Activated B cell treated with CpG ODN at 0.5 μM for 24 hours (primary cell): ENCODE results near the gene MRPL36. TPM values are rescaled to one million over a fixed set of nuclear protein-coding genes. Genes with fewer than 3 reads are reported as not detected.

Source experiments
- ATAC-seq: fragments of 200-7000 bp; cut with Tn5 transposase; one replicate; pipeline ENCODE4 v1.10.0; 2021; ENCODE audit warnings: low read depth, mild to moderate bottlenecking, moderate library complexity
- CTCF ChIA-PET: fragments of 350-600 bp; sonication (Branson Sonifier 250); formaldehyde crosslinking; loops from one replicate; lab custom pipeline; 2021; ENCODE audit warnings: antibody characterized with exemption; lab: Charles Lee
- POLR2A ChIA-PET: fragments of 350-600 bp; sonication (Branson Sonifier 250); formaldehyde crosslinking; loops from one replicate; lab custom pipeline; 2021; ENCODE audit warnings: antibody characterized with exemption; lab: Charles Lee
- DNase-seq: peaks from one replicate; pipeline ENCODE4 v3.0.0; 2022
- H3K27ac Mint-ChIP-seq: one replicate; pipeline ENCODE4 v1.8.0; 2020; ENCODE audit warnings: mixed read lengths
- H3K27me3 Mint-ChIP-seq: one replicate; pipeline ENCODE4 v1.8.0; 2021; ENCODE audit warnings: mixed read lengths
- H3K36me3 Mint-ChIP-seq: one replicate; pipeline ENCODE4 v1.8.0; 2021; ENCODE audit warnings: low read depth, mixed read lengths
- H3K4me1 Mint-ChIP-seq: one replicate; pipeline ENCODE4 v1.8.0; 2021; ENCODE audit warnings: mixed read lengths
- H3K4me3 Mint-ChIP-seq: one replicate; pipeline ENCODE4 v1.8.0; 2020; ENCODE audit warnings: mild to moderate bottlenecking, mixed read lengths
- H3K9me3 Mint-ChIP-seq: one replicate; pipeline ENCODE4 v1.8.0; 2020; ENCODE audit warnings: mixed read lengths
- intact Hi-C: fragments of 100-400 bp; cut with micrococcal nuclease; formaldehyde crosslinking; loops from one replicate; pipeline ENCODE4 v1.15.1; 2024
- total RNA-seq: library from RNA; stranded (reverse); gene quantifications from 2 replicates; pipeline ENCODE4 v1.2.3, GENCODE V29; 2022
- TF ChIP-seq, protein P1 (sequence below): fragments of 200-600 bp; IDR thresholded peaks from one replicate; pipeline ENCODE4 v1.8.0; 2022; ENCODE audit warnings: antibody characterized with exemption, mild to moderate bottlenecking

The MRPL36 gene
- total RNA-seq, 1 donor from 2014 or later: 28.7 TPM

DNA sequence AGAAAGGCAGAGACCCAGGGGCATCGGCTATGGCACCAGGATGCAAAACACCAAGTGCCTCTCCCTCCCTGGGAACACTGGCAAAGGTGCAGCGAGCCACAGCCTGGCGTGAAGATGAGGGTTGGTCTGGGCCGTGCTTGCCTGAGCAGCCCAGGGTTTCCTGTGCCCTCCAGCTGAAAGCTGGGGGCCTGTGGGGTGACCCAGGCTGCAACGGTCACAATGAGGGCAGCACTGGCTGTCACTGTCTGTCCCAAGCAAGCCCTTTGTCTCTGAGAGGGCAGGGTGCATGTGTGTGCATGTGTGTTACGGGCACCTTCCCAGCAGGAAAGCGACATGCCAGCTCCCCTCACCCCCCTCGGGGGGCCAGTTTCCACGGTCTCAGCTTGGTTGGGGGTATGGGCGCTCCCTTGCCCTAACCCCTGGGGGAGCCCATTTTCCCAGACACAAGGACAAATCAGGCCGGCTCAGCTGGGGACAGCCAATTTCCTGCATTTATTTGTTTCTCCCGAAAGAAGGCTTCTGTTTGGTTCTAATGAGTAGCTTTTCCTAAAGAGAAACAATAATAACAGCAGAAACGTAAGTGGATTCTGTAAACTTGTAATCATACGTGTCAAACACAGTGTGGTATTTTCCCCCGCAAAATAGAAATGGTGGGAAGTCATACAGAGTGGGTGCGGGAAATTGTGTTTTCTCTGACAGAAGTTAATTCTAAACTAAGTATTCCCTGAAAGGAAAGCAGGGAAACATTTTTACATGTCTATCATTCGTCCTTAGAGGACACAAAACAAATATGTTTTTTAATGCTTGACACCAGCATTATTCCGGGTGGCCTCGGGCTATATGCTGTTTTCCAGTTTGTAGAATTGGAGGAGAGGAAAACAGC lies 21.3 kb downstream of the MRPL36 start:
- H3K36me3 Mint-ChIP-seq: no peaks in the 10 kb centered on the region
- H3K4me3 Mint-ChIP-seq: no peak overlapping the region
- H3K27me3 Mint-ChIP-seq: peaks cover 8% of the 10 kb centered on the region
- peaks cover 17% of the 10 kb centered on the region for H3K4me1 Mint-ChIP-seq
- DNase-seq (no peak), ATAC-seq (no peak)
- ChIA-PET POLR2A (no interaction called here), CTCF (no interaction called here)
- H3K9me3 Mint-ChIP-seq: peaks cover 2% of the 10 kb centered on the region
- TF ChIP-seq, protein P1, sequence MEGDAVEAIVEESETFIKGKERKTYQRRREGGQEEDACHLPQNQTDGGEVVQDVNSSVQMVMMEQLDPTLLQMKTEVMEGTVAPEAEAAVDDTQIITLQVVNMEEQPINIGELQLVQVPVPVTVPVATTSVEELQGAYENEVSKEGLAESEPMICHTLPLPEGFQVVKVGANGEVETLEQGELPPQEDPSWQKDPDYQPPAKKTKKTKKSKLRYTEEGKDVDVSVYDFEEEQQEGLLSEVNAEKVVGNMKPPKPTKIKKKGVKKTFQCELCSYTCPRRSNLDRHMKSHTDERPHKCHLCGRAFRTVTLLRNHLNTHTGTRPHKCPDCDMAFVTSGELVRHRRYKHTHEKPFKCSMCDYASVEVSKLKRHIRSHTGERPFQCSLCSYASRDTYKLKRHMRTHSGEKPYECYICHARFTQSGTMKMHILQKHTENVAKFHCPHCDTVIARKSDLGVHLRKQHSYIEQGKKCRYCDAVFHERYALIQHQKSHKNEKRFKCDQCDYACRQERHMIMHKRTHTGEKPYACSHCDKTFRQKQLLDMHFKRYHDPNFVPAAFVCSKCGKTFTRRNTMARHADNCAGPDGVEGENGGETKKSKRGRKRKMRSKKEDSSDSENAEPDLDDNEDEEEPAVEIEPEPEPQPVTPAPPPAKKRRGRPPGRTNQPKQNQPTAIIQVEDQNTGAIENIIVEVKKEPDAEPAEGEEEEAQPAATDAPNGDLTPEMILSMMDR: no peak
- intact Hi-C loops: no loop called here
- H3K27ac Mint-ChIP-seq: no peak overlapping the region

DNA sequence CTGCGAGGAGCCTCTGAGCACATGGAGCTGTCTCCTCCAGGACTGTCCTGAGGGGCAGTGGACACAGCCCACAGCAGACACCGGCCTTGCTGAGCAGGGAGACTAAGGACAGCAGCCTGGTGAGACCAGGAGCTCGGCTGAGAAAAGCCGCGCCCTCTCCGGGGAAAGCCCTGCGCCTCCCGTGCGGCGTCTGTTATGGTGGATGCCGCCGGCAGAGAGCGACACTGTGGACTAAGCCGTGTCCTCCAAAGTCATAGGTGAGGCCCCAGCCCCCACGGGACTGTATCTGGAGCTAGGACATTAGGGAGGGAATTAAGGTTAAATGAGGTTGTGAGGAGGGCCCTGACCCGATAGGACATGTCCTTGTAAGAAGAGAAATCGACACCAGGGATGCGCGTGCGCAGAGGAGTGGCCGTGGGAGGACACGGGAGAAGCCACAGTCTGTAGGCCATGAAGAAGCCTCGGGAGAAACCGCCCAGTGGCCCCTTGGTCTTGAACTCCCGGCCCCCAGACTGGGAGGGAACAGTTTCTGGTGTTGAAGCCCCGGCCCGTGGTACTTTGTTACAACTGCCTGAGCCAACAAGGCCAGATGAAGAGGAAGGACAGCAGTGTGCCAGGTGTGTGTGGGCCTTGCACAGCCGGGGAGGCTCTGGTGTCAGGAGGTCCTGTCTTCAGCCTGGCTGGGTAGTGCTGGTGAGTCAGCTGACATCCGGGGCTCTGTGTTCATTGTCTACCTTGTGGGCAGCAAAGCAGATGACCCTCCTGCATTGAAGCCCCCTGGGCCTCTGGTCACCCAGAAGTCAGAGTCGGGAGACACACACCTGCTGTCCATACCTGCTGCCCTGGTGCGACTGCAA lies 22.1 kb downstream of the MRPL36 start:
- TF ChIP-seq, protein P1: no peak
- Mint-ChIP-seq H3K27me3 (peaks cover 12% of the 10 kb centered on the region), H3K9me3 (peaks cover 2% of the 10 kb centered on the region), H3K27ac (no peak overlapping the region), H3K4me1 (peaks cover 8% of the 10 kb centered on the region), H3K4me3 (no peak overlapping the region), H3K36me3 (no peaks in the 10 kb centered on the region)
- CTCF ChIA-PET: no interaction called here
- POLR2A ChIA-PET: no interaction called here
- no peak for DNase-seq
- ATAC-seq: no peak
- intact Hi-C loops: no loop called here

DNA sequence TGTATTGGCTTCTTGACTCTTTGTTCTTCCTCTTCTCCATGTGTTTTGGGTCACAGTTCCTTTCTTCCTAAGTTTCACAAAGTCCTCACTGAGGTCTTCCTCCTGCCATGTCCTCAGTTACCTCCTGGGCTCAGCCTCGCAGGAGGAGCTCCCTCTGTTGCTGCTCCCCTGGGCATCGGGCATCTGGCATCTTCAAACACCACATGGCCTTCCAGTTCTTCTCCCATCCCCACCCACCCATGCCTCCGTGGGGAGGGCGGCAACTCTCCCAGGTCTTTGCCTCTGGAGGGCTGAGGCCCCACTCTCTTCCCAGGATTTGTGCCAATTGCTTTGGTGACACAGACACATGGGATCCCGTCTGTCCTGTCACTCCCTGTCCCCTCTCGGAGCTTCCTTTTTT lies 22.8 kb downstream of the MRPL36 start:
- ChIA-PET CTCF (no interaction called here), POLR2A (no interaction called here)
- H3K4me1 Mint-ChIP-seq: peaks cover 2% of the 10 kb centered on the region
- intact Hi-C loops: no loop called here
- peaks cover 2% of the 10 kb centered on the region for H3K9me3 Mint-ChIP-seq
- DNase-seq (no peak), ATAC-seq (no peak)
- no peak overlapping the region for H3K4me3 Mint-ChIP-seq
- peaks cover 8% of the 10 kb centered on the region for H3K27me3 Mint-ChIP-seq
- H3K36me3 Mint-ChIP-seq: no peaks in the 10 kb centered on the region
- H3K27ac Mint-ChIP-seq: no peak overlapping the region
- TF ChIP-seq, protein P1: no peak

DNA sequence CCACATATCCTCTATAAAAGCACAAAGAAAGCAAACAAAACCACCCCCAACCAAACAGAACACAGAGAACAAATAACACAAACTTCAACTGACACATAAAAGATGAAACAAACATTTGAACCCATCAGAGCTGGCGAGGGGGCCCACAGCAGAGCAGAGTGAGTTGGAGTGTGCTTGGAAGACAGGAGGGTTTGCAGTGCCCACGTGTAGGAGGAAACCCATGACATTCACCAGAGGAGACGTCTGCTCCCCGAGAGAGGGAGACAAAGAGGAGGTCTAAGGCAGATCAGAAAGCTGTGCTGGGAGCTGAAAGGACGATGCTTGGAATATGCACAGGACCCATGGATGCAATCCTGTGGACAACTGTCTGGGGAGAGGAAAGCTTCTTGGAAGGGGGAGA lies 27.0 kb downstream of the MRPL36 start:
- H3K9me3 Mint-ChIP-seq: peaks cover 2% of the 10 kb centered on the region
- ChIA-PET POLR2A (no interaction called here), CTCF (interaction anchor here (2.3 kb wide), 1 partner anchor 28 kb away, joined by 5 read pairs; the partner anchor contains the start of genes MRPL36 and NDUFS6)
- H3K27me3 Mint-ChIP-seq: peaks cover 21% of the 10 kb centered on the region
- DNase-seq: no peak
- intact Hi-C loops: no loop called here
- TF ChIP-seq, protein P1: no peak
- no peak overlapping the region for H3K27ac Mint-ChIP-seq
- H3K4me1 Mint-ChIP-seq: no peaks in the 10 kb centered on the region
- no peaks in the 10 kb centered on the region for H3K36me3 Mint-ChIP-seq
- no peak overlapping the region for H3K4me3 Mint-ChIP-seq
- ATAC-seq: no peak
